Hepatocyte (in vitro differentiated cells): ENCODE measurements around the gene KRTAP1-1. TPM values are rescaled to one million over a fixed set of nuclear protein-coding genes. Genes with fewer than 3 reads are reported as not detected.

Experiments
- DNase-seq: peaks from one replicate; pipeline ENCODE4 v3.0.0-alpha.2; 2016; ENCODE audit warnings: low spot score
- H2AFZ ChIP-seq: fragments of 200-600 bp; sonication (generic); 2 replicates; pipeline ENCODE4 v1.6.0; 2016; ENCODE audit warnings: antibody characterized with exemption, mild to moderate bottlenecking
- H3K27ac ChIP-seq: fragments of 200-600 bp; sonication (generic); 2 replicates; pipeline ENCODE4 v1.5.1; 2016; ENCODE audit warnings: mild to moderate bottlenecking
- H3K27me3 ChIP-seq: fragments of 200-600 bp; sonication (generic); 2 replicates; pipeline ENCODE4 v1.6.1; 2016
- H3K36me3 ChIP-seq: fragments of 200-600 bp; sonication (generic); replicated peaks from 2 replicates; pipeline ENCODE4 v1.5.1; 2016; ENCODE audit warnings: low read depth; ENCODE audit not compliant: insufficient read depth
- H3K4me1 ChIP-seq: fragments of 200-600 bp; sonication (generic); 2 replicates; pipeline ENCODE4 v1.5.1; 2016; ENCODE audit warnings: mild to moderate bottlenecking, moderate library complexity; ENCODE audit not compliant: insufficient read depth
- H3K4me2 ChIP-seq: fragments of 200-600 bp; sonication (generic); 2 replicates; pipeline ENCODE4 v1.6.0; 2016
- H3K4me3 ChIP-seq: fragments of 200-600 bp; sonication (generic); 2 replicates; pipeline ENCODE4 v1.5.1; 2016; ENCODE audit warnings: mild to moderate bottlenecking
- H3K79me2 ChIP-seq: fragments of 200-600 bp; sonication (generic); 2 replicates; pipeline ENCODE4 v1.6.0; 2017; ENCODE audit warnings: mild to moderate bottlenecking
- H3K9me2 ChIP-seq: fragments of 200-600 bp; sonication (generic); replicated peaks from 2 replicates; pipeline ENCODE4 v1.6.0; 2017; ENCODE audit warnings: mild to moderate bottlenecking; ENCODE audit not compliant: insufficient read depth
- H3K9me3 ChIP-seq: fragments of 200-600 bp; sonication (generic); 2 replicates; pipeline ENCODE4 v1.5.1; 2016; ENCODE audit warnings: low read depth, mild to moderate bottlenecking
- H4K20me1 ChIP-seq: fragments of 200-600 bp; sonication (generic); 2 replicates; pipeline ENCODE4 v1.6.0; 2016; ENCODE audit warnings: mild to moderate bottlenecking; ENCODE audit not compliant: insufficient read depth, poor library complexity, severe bottlenecking
- EZH2 ChIP-seq: fragments of 200-600 bp; sonication (generic); IDR thresholded peaks from 2 replicates; pipeline ENCODE4 v1.6.1; 2016; ENCODE audit warnings: antibody characterized with exemption, mild to moderate bottlenecking, borderline replicate concordance
- EZH2phosphoT487 ChIP-seq: fragments of 200-600 bp; sonication (generic); IDR thresholded peaks from one replicate; pipeline ENCODE4 v1.6.1; 2018; ENCODE audit warnings: antibody characterized with exemption, mild to moderate bottlenecking, low read depth, moderate library complexity; ENCODE audit not compliant: unreplicated experiment, severe bottlenecking
- WGBS: methylation state at CpG from one replicate; pipeline ENCODE4 v1.1.6; 2016; ENCODE audit warnings: low lambda C conversion rate; ENCODE audit errors: missing lambda C conversion rate; 5-methylcytosine and 5-hydroxymethylcytosine counted together
- polyA plus RNA-seq: library from polyadenylated mRNA; unstranded; fragments of >200 nt; fragmentation: Nextera tagmentation; extraction: Ambion mirVana; gene quantifications from 2 replicates; pipeline ENCODE4 v1.2.1, GENCODE V29; 2016
- total RNA-seq: library from RNA; depleted of rRNA; stranded (reverse); fragments of >200 nt; gene quantifications from 2 replicates; pipeline ENCODE4 v1.2.3, GENCODE V29; 2014
- TF ChIP-seq, protein P1 (sequence below): fragments of 200-600 bp; sonication (generic); IDR thresholded peaks from 2 replicates; pipeline ENCODE4 v1.5.1; 2016; ENCODE audit warnings: antibody characterized with exemption, mild to moderate bottlenecking; ENCODE audit not compliant: poor library complexity

KRTAP1-1 gene
- total and polyA plus RNA-seq, 2 experiments from 2014 or later = not detected

DNA sequence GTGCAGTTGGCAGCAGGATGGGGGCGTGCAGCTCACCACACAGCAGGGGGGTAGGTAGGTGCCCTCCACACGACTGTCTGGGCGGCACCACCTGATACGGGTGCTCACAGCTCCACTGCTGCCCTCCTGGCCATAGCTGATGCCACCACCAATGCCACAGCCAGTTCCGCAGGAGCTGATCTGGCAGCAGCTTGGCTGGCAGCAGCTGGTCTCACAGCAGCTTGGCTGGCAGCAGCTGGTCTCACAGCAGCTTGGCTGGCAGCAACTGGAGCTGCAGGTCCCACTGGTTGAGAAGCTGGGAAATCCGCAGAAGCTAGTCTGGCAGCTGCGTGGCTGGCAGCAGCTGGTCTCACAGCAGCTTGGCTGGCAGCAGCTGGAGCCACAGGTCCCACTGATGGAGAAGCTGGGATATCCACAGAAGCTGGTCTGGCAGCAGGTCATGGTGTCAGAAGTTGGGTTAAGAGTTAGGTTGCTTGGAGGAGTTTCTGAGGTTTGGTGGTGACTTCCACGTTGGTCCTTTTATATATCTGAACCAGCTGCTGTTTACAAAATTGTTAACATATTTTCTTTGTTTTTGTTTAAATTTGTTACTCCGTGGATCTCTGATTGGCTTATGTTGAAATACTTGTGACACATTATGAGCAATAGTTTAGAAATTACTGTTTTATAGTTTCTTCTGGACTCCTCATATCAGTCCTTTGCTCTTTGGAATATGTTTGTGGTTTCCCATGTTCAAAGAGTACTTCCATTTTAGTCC, 14.4 kb downstream of the KRTAP1-1 start, which contains the start of gene KRTAP1-5:
KRTAP1-5 (minus strand) TSS at position 494 of the 757 bp plus-strand sequence; CDS start at position 441, 53 bp downstream.
- Histone ChIP-seq H3K36me3 (no peaks in the 10 kb centered on the region), H3K4me3 (no peak within 1 kb of the TSS), H3K9me3 (no peaks in the 10 kb centered on the region), H3K27ac (no peak within 1 kb of the TSS), H3K4me2 (no peak within 1 kb of the TSS), H3K9me2 (no peaks in the 10 kb centered on the region), H3K79me2 (no peaks in the 10 kb centered on the region), H2AFZ (no peak within 1 kb of the TSS), H3K4me1 (no peaks in the 10 kb centered on the region), H4K20me1 (no peaks in the 10 kb centered on the region), H3K27me3 (peaks cover 3% of the 10 kb centered on the region)
- DNase-seq = no peak
- 77% methylated on average over 9 of the region's 9 CpGs for WGBS
- TF ChIP-seq EZH2phosphoT487 = no peak
- no peak for TF ChIP-seq EZH2
- TF ChIP-seq, protein P1, sequence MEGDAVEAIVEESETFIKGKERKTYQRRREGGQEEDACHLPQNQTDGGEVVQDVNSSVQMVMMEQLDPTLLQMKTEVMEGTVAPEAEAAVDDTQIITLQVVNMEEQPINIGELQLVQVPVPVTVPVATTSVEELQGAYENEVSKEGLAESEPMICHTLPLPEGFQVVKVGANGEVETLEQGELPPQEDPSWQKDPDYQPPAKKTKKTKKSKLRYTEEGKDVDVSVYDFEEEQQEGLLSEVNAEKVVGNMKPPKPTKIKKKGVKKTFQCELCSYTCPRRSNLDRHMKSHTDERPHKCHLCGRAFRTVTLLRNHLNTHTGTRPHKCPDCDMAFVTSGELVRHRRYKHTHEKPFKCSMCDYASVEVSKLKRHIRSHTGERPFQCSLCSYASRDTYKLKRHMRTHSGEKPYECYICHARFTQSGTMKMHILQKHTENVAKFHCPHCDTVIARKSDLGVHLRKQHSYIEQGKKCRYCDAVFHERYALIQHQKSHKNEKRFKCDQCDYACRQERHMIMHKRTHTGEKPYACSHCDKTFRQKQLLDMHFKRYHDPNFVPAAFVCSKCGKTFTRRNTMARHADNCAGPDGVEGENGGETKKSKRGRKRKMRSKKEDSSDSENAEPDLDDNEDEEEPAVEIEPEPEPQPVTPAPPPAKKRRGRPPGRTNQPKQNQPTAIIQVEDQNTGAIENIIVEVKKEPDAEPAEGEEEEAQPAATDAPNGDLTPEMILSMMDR = no peak

DNA sequence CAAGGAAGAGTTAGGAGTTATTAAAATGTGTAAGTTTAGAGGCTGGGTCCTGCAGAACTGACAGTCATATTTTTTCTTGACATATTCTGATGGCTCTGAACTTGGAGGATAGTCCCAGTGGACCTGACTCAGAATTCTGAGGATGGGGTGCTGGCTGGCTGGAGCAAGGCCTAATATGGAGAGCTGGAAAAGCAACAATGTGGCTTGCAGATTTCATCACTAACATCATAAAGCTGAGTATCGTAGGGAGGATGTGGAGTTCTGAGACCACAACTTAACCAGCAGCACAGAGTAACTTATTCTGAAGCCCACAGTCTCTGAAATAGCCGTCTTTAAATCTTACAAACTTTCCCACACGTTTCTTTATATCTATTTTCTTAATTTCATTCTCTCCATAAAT, 16.6 kb downstream of the KRTAP1-1 start:
- Histone ChIP-seq H3K27me3 (no peaks in the 10 kb centered on the region), H3K9me2 (no peaks in the 10 kb centered on the region), H3K4me1 (no peaks in the 10 kb centered on the region), H3K4me2 (no peak overlapping the region), H3K79me2 (no peaks in the 10 kb centered on the region), H3K9me3 (no peaks in the 10 kb centered on the region), H3K4me3 (no peak overlapping the region), H3K36me3 (no peaks in the 10 kb centered on the region), H2AFZ (no peak overlapping the region), H3K27ac (no peak overlapping the region), H4K20me1 (no peaks in the 10 kb centered on the region)
- TF ChIP-seq EZH2 (no peak), EZH2phosphoT487 (no peak)
- TF ChIP-seq, protein P1 = no peak
- DNase-seq = no peak
- WGBS = 93% methylated on average over 3 of the region's 3 CpGs

DNA sequence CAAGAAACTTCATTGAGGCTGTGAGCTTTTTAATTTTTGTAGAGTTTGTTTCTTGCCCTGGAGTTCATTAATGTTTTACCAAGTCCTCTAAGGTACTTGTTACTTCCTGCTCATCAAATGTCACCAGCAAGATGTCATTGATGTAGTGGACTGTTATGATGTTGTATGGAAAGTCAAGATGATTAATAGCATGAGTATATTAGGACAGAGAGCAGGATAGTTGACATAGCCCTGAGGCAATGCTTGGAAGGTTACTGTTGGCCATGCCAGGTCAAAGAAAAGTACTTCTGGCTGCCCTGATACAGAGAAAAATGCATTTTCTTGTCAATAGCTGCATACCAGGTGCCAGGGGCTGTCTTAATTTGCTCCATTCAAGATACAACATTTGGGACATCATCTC, 20.9 kb downstream of the KRTAP1-1 start:
- no peaks in the 10 kb centered on the region for H3K27me3 ChIP-seq
- no peak overlapping the region for H3K4me3 ChIP-seq
- no peak overlapping the region for H3K27ac ChIP-seq
- no peaks in the 10 kb centered on the region for H3K9me2 ChIP-seq
- H3K79me2 ChIP-seq = no peaks in the 10 kb centered on the region
- no peaks in the 10 kb centered on the region for H3K4me1 ChIP-seq
- H2AFZ ChIP-seq = no peak overlapping the region
- TF ChIP-seq EZH2 (no peak), EZH2phosphoT487 (no peak)
- TF ChIP-seq, protein P1 = no peak
- H3K4me2 ChIP-seq = no peak overlapping the region
- H3K36me3 ChIP-seq = no peaks in the 10 kb centered on the region
- DNase-seq = no peak
- H3K9me3 ChIP-seq = no peaks in the 10 kb centered on the region
- H4K20me1 ChIP-seq = no peaks in the 10 kb centered on the region
